Large intestine (tissue), 3 donors: ENCODE results near the gene GALNT17. TPM values are rescaled to one million over a fixed set of nuclear protein-coding genes. Genes with fewer than 3 reads are reported as not detected.

Experiments
- DNase-seq, 2 donors: peaks; one replicate each; pipeline versions ENCODE4 v3.0.0 to v3.0.0-alpha.2; 2013
- H3K27ac ChIP-seq: one replicate; pipeline ENCODE4 v1.5.1; 2013; ENCODE audit warnings: low read length
- H3K27me3 ChIP-seq: 2 replicates; pipeline ENCODE4 v1.6.1; 2013; ENCODE audit warnings: low read length; ENCODE audit not compliant: control insufficient read depth, insufficient read depth
- H3K36me3 ChIP-seq: 2 replicates; pipeline ENCODE4 v1.6.1; 2013; ENCODE audit warnings: low read length; ENCODE audit not compliant: control insufficient read depth, insufficient read depth
- H3K4me1 ChIP-seq: one replicate; pipeline ENCODE4 v1.6.1; 2013; ENCODE audit warnings: low read length; ENCODE audit not compliant: control insufficient read depth, insufficient read depth
- H3K4me3 ChIP-seq: one replicate; pipeline ENCODE4 v1.5.1; 2013; ENCODE audit warnings: low read length
- H3K9me3 ChIP-seq: one replicate; pipeline ENCODE4 v1.6.1; 2013; ENCODE audit warnings: mild to moderate bottlenecking, low read depth, low read length, moderate library complexity; ENCODE audit not compliant: control insufficient read depth
- WGBS: methylation state at CpG from one replicate; pipeline ENCODE4 v1.1.5; 2013; ENCODE audit warnings: low lambda C conversion rate; ENCODE audit not compliant: insufficient coverage; 5-methylcytosine and 5-hydroxymethylcytosine counted together
- polyA plus RNA-seq: library from polyadenylated mRNA; unstranded; fragments of 120-200 nt; gene quantifications from one replicate; pipeline ENCODE4 v1.2.1, GENCODE V29; 2013

The GALNT17 gene
- polyA plus RNA-seq, 1 donor, result 2.7 TPM

DNA sequence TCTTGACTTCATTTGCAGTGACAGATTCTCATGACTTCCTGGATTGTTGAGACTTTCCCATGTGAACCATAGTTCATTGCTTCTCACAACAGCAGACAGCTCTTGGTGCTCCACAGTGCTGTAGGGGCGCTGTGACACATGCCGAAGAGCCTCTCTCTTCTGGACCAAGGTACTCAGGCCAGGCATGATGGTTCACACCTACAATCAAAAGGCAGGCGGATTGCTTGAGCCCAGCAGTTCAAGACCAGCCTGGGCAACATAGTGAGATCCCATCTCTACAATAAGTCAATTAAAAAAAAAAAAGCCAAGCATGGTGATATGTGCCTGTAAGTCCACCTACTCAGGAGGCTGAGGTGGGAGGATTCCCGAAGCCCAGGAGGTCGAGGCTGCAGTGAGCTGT is 354.5 kb downstream of the GALNT17 start:
- Histone ChIP-seq H3K9me3 (no peaks in the 10 kb centered on the region), H3K27ac (no peak overlapping the region), H3K27me3 (no peaks in the 10 kb centered on the region), H3K4me3 (no peak overlapping the region), H3K4me1 (no peaks in the 10 kb centered on the region), H3K36me3 (no peaks in the 10 kb centered on the region)
- no peak for DNase-seq
- WGBS, result 100% methylated on average over 1 of the region's 5 CpGs

DNA sequence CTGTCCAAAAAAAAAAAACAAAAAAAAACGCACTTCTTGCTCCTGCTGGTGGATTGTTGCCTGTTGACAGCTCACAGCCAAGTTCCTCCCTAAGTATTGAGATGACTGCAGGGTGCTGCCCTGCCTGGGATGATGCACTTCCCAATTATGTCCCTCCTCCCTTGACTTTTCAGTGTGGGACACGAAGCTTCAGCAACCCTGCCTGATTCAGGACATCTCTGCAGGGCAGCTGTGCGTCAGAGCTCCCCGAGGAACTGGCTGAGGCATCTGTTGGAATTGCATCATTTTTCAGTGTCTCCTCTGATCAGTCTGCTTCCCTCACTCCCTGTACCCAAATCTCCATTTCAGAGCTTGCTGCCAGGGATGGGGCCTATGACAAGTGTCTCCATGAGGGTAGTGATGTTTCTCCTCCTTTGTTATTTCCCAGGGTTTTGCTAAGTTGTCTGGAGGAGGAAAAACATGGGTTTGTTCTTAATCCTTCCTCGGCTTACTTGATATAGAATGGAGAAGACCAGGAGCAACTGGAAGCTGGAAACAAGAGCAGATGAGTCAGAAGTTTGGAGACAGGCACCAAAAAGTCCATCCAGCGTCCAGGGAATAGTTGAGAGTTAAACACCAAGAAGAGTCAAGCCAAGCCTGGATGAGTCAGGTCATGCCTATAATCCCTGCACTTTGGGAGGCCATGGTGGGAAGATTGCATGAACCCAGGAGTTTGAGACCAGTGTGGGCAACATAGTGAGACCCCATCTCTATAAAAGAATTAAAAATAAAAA is 355.1 kb downstream of the GALNT17 start:
- no peaks in the 10 kb centered on the region for H3K4me1 ChIP-seq
- no peak overlapping the region for H3K4me3 ChIP-seq
- no peaks in the 10 kb centered on the region for H3K36me3 ChIP-seq
- no peak overlapping the region for H3K27ac ChIP-seq
- H3K27me3 ChIP-seq, result no peaks in the 10 kb centered on the region
- no peaks in the 10 kb centered on the region for H3K9me3 ChIP-seq
- no CpG with 5 or more reads among the region's 6 CpGs for WGBS
- DNase-seq, result no peak

DNA sequence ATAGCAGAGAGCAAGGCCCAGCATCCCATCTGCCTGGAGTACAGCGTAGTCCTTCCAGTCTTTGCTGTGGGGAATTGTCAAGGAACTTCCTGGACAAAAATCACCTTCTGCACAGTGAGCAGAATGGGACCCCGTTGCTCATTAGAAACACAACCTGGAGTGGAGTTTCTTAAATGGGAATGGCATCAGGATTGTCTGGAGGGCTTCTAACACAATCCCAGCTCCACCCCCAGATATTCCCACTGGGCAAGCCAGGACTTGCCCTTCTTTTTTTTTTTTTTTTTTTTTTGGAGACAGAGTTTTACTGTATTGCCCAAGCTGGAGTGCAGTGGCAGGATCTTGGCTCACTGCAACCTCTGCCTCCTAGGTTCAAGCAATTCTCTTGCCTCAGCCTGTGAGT is 356.4 kb downstream of the GALNT17 start:
- WGBS, result no CpG with 5 or more reads among the region's 2 CpGs
- DNase-seq, result no peak
- no peaks in the 10 kb centered on the region for H3K9me3 ChIP-seq
- no peaks in the 10 kb centered on the region for H3K36me3 ChIP-seq
- no peak overlapping the region for H3K4me3 ChIP-seq
- no peaks in the 10 kb centered on the region for H3K27me3 ChIP-seq
- H3K27ac ChIP-seq, result no peak overlapping the region
- H3K4me1 ChIP-seq, result no peaks in the 10 kb centered on the region

DNA sequence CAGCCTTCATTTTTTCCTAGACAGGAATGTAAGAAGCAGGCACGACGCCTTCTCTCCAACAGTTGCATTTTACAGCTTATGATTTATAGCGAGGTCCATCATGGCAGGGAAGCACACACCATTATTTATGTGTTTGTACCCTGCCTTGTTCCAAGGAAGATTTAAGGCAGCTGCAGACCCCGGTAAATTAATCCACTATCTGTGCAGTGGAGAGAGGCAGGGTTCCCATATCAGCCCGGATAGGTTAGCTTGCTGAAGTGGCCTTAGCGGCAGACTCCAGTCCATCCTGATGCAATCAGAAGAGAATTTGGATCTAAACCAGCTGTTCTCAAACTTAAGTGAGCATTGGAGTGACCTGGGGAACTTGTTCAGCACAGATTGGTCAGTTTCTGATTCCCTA is 359.4 kb downstream of the GALNT17 start:
- no CpG with 5 or more reads among the region's 6 CpGs for WGBS
- Histone ChIP-seq H3K4me3 (no peak overlapping the region), H3K4me1 (no peaks in the 10 kb centered on the region), H3K9me3 (no peaks in the 10 kb centered on the region), H3K27ac (no peak overlapping the region), H3K27me3 (no peaks in the 10 kb centered on the region), H3K36me3 (no peaks in the 10 kb centered on the region)
- no peak for DNase-seq

DNA sequence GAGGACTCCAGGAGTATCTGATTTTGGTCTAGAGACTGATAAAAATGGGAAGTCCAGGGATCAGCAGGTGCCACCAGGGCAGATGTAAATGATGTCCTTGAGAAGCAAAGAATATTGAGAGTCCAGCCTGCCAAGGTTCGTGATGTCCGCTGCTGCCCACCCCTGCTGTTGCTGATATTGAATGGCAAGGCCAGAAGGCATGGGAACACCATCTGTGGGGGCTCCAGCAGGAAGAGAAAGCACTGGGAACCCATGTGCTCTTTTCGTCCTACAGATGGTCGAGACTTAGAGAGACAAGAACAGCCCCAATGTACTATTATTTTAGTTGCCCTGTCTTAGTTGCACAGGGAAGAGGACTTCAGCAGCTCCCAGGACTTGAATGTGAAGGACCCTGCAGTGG is 363.9 kb downstream of the GALNT17 start:
- H3K27me3 ChIP-seq, result no peaks in the 10 kb centered on the region
- no peaks in the 10 kb centered on the region for H3K9me3 ChIP-seq
- H3K4me3 ChIP-seq, result no peak overlapping the region
- WGBS, result no CpG with 5 or more reads among the region's 4 CpGs
- no peaks in the 10 kb centered on the region for H3K36me3 ChIP-seq
- H3K4me1 ChIP-seq, result no peaks in the 10 kb centered on the region
- DNase-seq, result no peak
- H3K27ac ChIP-seq, result no peak overlapping the region

DNA sequence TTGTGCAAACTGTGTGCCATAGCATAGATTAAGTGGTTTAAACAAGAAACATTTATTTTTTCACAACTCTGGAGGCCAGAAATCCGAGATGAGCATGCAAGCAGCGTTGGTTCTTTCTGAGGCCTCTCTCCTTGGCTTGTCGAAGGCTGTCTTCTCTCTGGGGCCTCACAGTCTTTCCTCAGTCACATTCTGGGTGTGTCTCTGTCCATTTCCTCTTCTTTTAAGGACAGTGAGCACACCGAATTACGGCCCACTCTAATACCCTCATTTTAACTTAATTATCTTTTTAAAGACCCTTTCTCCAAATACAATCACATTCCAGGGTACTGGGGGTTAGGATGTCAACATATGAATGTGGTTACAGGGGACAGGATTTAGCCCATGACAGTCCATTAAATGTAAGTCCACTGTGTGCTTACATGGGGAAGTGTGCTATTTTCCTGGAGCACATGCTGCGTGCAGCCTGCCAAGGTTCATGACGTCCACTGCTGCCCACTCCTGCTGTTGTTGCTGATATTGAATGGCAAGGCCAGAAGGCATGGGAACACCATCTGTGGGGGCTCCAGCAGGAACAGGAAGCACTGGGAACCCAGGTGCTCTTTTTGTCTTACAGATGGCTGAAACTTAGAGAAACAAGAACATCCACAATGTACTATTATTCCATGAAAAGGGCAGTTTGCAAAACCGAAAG is 365.5 kb downstream of the GALNT17 start:
- no peaks in the 10 kb centered on the region for H3K36me3 ChIP-seq
- WGBS, result 77% methylated on average over 4 of the region's 8 CpGs
- no peak overlapping the region for H3K4me3 ChIP-seq
- H3K9me3 ChIP-seq, result no peaks in the 10 kb centered on the region
- no peaks in the 10 kb centered on the region for H3K27me3 ChIP-seq
- H3K4me1 ChIP-seq, result no peaks in the 10 kb centered on the region
- no peak for DNase-seq
- H3K27ac ChIP-seq, result no peak overlapping the region

DNA sequence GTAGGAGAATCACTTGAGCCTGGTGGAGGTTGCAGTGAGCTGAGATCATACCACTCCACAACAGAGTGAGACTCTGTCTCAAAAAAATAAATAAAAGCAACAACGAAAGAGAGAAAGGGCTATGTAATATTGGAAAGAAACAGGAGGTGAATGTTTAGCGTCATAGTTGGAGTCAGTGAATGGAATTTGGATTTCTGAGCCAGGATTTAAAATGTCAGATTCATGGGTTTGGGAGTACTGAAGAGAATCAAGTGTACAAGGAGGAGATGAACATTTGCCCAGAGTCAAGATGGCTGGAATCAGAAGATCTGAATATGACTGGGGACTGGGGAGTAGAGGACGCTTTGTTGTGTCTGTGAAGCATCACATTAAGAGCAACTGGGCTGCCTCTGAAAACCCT is 366.4 kb downstream of the GALNT17 start:
- Histone ChIP-seq H3K9me3 (no peaks in the 10 kb centered on the region), H3K4me1 (no peaks in the 10 kb centered on the region), H3K27ac (no peak overlapping the region), H3K4me3 (no peak overlapping the region), H3K27me3 (no peaks in the 10 kb centered on the region), H3K36me3 (no peaks in the 10 kb centered on the region)
- DNase-seq, result no peak
- 94% methylated on average over 2 of the region's 3 CpGs for WGBS

DNA sequence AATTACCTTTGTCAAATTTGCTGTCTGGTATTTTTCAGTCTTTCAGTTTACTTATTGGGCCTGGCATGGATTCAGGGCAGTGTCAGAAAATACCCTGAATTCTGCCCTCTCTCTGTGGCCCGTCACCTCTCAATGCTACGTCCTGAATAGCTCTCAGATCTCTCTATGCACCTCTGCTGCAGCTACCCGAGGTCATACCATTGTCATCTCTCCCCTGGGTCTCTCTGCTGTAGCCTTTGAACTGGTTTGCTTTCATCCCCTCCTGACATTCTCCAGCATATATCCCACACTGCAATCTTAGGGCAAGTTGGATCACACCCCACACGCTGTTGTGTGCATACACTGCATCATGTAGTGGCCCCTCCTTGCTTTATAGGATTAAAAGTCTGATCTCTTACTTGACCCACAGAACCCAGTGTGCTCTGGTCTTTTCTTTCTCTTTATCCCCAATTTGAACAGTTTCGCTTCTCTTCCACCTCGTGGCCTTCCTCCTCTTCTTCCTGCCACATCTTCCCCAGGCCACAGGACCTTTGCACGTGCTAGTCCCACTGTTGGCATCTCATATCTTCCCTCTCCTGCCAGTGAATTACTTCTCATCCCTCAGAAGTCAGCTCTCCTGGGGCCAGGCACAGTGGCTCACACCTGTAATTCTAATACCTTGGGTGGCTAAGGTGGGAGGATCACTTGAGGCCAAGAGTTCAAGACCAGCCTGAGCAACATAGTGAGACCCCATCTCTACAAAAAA is 372.9 kb downstream of the GALNT17 start:
- Histone ChIP-seq H3K9me3 (no peaks in the 10 kb centered on the region), H3K27me3 (no peaks in the 10 kb centered on the region), H3K4me3 (no peak overlapping the region), H3K36me3 (no peaks in the 10 kb centered on the region), H3K4me1 (no peaks in the 10 kb centered on the region), H3K27ac (no peak overlapping the region)
- DNase-seq, result no peak
- 50% methylated on average over 2 of the region's 7 CpGs for WGBS

DNA sequence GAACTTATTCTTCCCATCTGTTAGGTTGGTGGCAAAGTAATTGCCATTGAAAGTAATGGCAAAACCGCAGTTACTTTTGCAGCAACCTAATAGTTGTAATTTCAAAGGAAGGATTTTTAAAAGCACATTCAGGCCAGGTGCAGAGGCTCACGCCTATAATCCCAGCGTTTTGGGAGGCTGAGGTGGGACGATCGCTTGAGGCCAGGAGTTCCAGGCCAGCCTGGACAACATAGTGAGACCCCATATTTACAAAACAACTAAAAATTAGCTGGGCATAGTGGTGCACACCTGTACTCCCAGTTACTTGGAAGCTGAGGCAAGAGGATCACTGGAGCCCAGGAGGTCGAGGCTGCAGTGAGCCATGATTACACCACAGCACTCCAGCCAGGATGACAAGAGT is 374.9 kb downstream of the GALNT17 start:
- H3K27ac ChIP-seq, result no peak overlapping the region
- no peak overlapping the region for H3K4me3 ChIP-seq
- H3K27me3 ChIP-seq, result no peaks in the 10 kb centered on the region
- no peak for DNase-seq
- WGBS, result no CpG with 5 or more reads among the region's 6 CpGs
- no peaks in the 10 kb centered on the region for H3K9me3 ChIP-seq
- H3K4me1 ChIP-seq, result no peaks in the 10 kb centered on the region
- no peaks in the 10 kb centered on the region for H3K36me3 ChIP-seq

DNA sequence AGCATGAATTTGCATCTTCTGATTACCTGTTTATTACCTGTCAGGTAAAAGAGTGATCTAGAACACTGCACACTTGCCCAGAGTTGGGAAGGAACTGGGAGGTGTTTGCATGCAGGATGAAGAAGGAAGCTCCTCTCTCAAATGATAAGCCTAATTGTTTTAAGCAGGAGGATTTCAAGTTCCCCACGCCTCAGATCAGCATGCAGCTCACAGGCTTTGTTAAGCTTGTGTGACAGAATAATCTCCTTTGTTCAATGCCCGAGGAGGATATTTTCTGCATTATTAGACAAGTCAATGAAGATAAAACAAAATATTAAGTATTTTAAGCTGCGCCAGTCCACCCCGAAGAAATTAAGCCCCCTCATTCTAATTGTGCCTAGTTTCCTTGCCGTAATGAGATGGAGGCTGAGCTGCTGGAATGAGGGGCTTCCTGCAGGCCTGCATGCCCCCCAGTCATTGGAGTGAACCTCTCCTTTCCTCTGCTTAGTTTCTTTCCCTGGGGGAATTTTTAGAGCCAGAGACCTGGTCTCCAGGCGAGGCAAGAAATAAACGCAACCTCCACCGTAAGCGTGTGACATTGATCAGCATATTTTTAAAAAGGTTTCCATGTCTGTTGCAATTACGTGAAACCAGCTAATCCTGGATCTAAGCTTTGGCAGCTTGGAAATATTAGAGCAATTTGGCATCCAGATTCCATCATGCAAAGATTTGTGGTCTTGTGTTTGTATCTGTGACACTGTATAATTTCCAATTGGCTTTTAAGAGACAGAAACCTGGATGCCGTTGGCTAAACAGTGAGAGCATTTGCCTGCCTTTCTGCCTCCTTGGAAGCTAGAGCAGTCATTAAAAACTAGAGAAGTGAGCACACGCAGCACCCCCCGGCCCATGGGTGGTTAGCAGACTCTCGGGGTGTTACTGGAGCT is 376.0 kb downstream of the GALNT17 start:
- DNase-seq, result no peak
- no peak overlapping the region for H3K27ac ChIP-seq
- H3K9me3 ChIP-seq, result no peaks in the 10 kb centered on the region
- no peaks in the 10 kb centered on the region for H3K27me3 ChIP-seq
- no peak overlapping the region for H3K4me3 ChIP-seq
- no peaks in the 10 kb centered on the region for H3K4me1 ChIP-seq
- WGBS, result no CpG with 5 or more reads among the region's 14 CpGs
- H3K36me3 ChIP-seq, result no peaks in the 10 kb centered on the region
